Naive thymus-derived CD4-positive, alpha-beta T cell (primary cell): ENCODE measurements around the gene ETNK1. TPM values are rescaled to one million over a fixed set of nuclear protein-coding genes. Genes with fewer than 3 reads are reported as not detected.
"Not testable (repeated sequence)": the region's sequence is repeated elsewhere in the genome, so short reads cannot be mapped to it uniquely, and the experiment has no call there.

ENCODE experiments used
- ATAC-seq: fragments of 150-1000 bp; cut with Tn5 transposase; 2 replicates; pipeline ENCODE4 v1.10.0; 2021; ENCODE audit warnings: mild to moderate bottlenecking, moderate library complexity
- CTCF ChIA-PET: fragments of 350-600 bp; sonication (Branson Sonifier 250); formaldehyde crosslinking; loops from one replicate; lab custom pipeline; 2021; ENCODE audit warnings: antibody characterized with exemption; lab: Charles Lee
- POLR2A ChIA-PET: fragments of 350-600 bp; sonication (Branson Sonifier 250); formaldehyde crosslinking; loops from one replicate; lab custom pipeline; 2021; ENCODE audit warnings: antibody characterized with exemption, inconsistent platforms; lab: Charles Lee
- DNase-seq, 9 donors: peaks; one replicate each; pipeline versions ENCODE4 v3.0.0 to v3.0.0-alpha.2; 2020 to 2022; ENCODE audit warnings: mixed read lengths in 1 of 9
- H3K27ac ChIP-seq: one replicate; pipeline ENCODE4 v1.7.0; 2013; ENCODE audit warnings: mild to moderate bottlenecking, low read depth, low read length, moderate library complexity
- H3K27me3 ChIP-seq, 2 donors: one replicate each; pipeline ENCODE4 v1.7.0; 2013; ENCODE audit warnings: low read length in 2 of 2, mild to moderate bottlenecking in 2 of 2, moderate library complexity in 2 of 2; ENCODE audit not compliant: control insufficient read depth in 2 of 2, insufficient read depth in 2 of 2
- H3K36me3 ChIP-seq, 3 experiments: 1 replicate in 2 of 3; 2 replicates in 1 of 3; pipeline ENCODE4 v1.7.0; 2013; ENCODE audit warnings: low read length in 3 of 3, mild to moderate bottlenecking in 3 of 3, moderate library complexity in 1 of 3; ENCODE audit not compliant: insufficient read depth in 3 of 3, control insufficient read depth in 2 of 3
- H3K4me1 ChIP-seq, 2 donors: one replicate each; pipeline ENCODE4 v1.7.0; 2013; ENCODE audit warnings: low read length in 2 of 2, mild to moderate bottlenecking in 2 of 2, moderate library complexity in 1 of 2; ENCODE audit not compliant: control insufficient read depth in 2 of 2, insufficient read depth in 2 of 2
- H3K4me3 ChIP-seq: 2 replicates; pipeline ENCODE4 v1.7.0; 2013; ENCODE audit warnings: mild to moderate bottlenecking, low read length
- H3K9me3 ChIP-seq, 3 experiments: 1 replicate in 2 of 3; 2 replicates in 1 of 3; pipeline ENCODE4 v1.7.0; 2013; ENCODE audit warnings: low read length in 3 of 3; ENCODE audit not compliant: control insufficient read depth in 2 of 3
- H3K27ac Mint-ChIP-seq, 9 donors: one replicate each; pipeline ENCODE4 v1.8.0; 2020 to 2022; ENCODE audit warnings: mixed read lengths in 9 of 9, mild to moderate bottlenecking in 8 of 9, moderate library complexity in 5 of 9, inconsistent platforms in 2 of 9
- H3K27me3 Mint-ChIP-seq, 5 donors: one replicate each; pipeline ENCODE4 v1.8.0; 2021 to 2022; ENCODE audit warnings: mixed read lengths in 5 of 5, mild to moderate bottlenecking in 1 of 5
- H3K36me3 Mint-ChIP-seq, 5 donors: one replicate each; pipeline ENCODE4 v1.8.0; 2020 to 2022; ENCODE audit warnings: mixed read lengths in 5 of 5, mild to moderate bottlenecking in 3 of 5, inconsistent platforms in 1 of 5
- H3K4me1 Mint-ChIP-seq, 7 donors: one replicate each; pipeline ENCODE4 v1.8.0; 2020 to 2022; ENCODE audit warnings: mixed read lengths in 7 of 7, mild to moderate bottlenecking in 3 of 7, inconsistent platforms in 1 of 7
- H3K4me3 Mint-ChIP-seq, 10 donors: one replicate each; pipeline ENCODE4 v1.8.0; 2020 to 2022; ENCODE audit warnings: mild to moderate bottlenecking in 10 of 10, mixed read lengths in 10 of 10, moderate library complexity in 6 of 10, inconsistent platforms in 2 of 10
- H3K9me3 Mint-ChIP-seq, 11 donors: one replicate each; pipeline ENCODE4 v1.8.0; 2020 to 2022; ENCODE audit warnings: mixed read lengths in 11 of 11, mild to moderate bottlenecking in 4 of 11, inconsistent platforms in 1 of 11, moderate library complexity in 1 of 11
- intact Hi-C, 2 donors: fragments of 100-400 bp; cut with micrococcal nuclease; formaldehyde crosslinking; loops; one replicate each; pipeline ENCODE4 v1.15.1; 2023
- polyA plus RNA-seq, 2 donors: library from polyadenylated mRNA; unstranded; fragments of 300-500 nt; fragmentation: Illumina TruSeq; gene quantifications; one replicate each; pipeline ENCODE4 v1.2.3, GENCODE V29; 2021
- total RNA-seq, 6 experiments: library from RNA in 5 of 6; stranded (reverse) in 5 of 6; gene quantifications; 1 replicate in 5 of 6; 2 replicates in 1 of 6; pipeline ENCODE4 v1.2.3 and lab custom pipeline; 2021 to 2026

Gene ETNK1
- total and polyA plus RNA-seq, 7 experiments from 2014 or later, result 18.3 to 88.6 (median 60.6) TPM

- no peaks in the 10 kb centered on the region for H3K9me3 ChIP-seq
- H3K27ac Mint-ChIP-seq, result no peak overlapping the region
- H3K4me3 Mint-ChIP-seq, result no peak overlapping the region
- H3K4me1 ChIP-seq, result peaks cover 0 to 9% of the 10 kb centered on the region in 2 donors
- DNase-seq (no peak), ATAC-seq (no peak)
- no peak overlapping the region for H3K4me3 ChIP-seq
- no peaks in the 10 kb centered on the region for H3K27me3 Mint-ChIP-seq
- CTCF ChIA-PET, result no interaction called here
- POLR2A ChIA-PET, result no interaction called here
- H3K27me3 ChIP-seq, result no peaks in the 10 kb centered on the region
- H3K27ac ChIP-seq, result no peak overlapping the region
- H3K4me1 Mint-ChIP-seq, result peaks cover 0 to 20% (median 13%) of the 10 kb centered on the region in 7 donors
- H3K9me3 Mint-ChIP-seq, result peaks cover 0 to 2% (median 0%) of the 10 kb centered on the region in 11 donors
- peaks cover 0 to 15% (median 9%) of the 10 kb centered on the region in 5 donors for H3K36me3 Mint-ChIP-seq
- intact Hi-C loops, result loop anchor here in 1 of 2 donors (10.0 kb wide), 1 partner anchor 369 kb away; no protein-coding TSS in a partner anchor
- H3K36me3 ChIP-seq, result peaks cover 0 to 4% (median 0%) of the 10 kb centered on the region in 3 experiments
Observed at GRCh38 chr12:22686193-22686592, 61.2 kb downstream of the ETNK1 start.

- H3K4me1 ChIP-seq, result peaks cover 0 to 9% of the 10 kb centered on the region in 2 donors
- H3K9me3 ChIP-seq, result no peaks in the 10 kb centered on the region
- H3K9me3 Mint-ChIP-seq, result peaks cover 0 to 7% (median 0%) of the 10 kb centered on the region in 11 donors
- peaks cover 0 to 4% (median 0%) of the 10 kb centered on the region in 3 experiments for H3K36me3 ChIP-seq
- H3K27ac Mint-ChIP-seq, result no peak overlapping the region
- ATAC-seq (peak; percentile 79), DNase-seq (no peak)
- H3K4me3 ChIP-seq, result no peak overlapping the region
- ChIA-PET CTCF (interaction anchor here (1.2 kb wide), 1 partner anchor 23 kb away, joined by 3 read pairs; no protein-coding TSS in a partner anchor), POLR2A (no interaction called here)
- peaks cover 7 to 26% (median 17%) of the 10 kb centered on the region in 7 donors for H3K4me1 Mint-ChIP-seq
- peak overlapping the region in 1 of 10 donors; percentile 33 for H3K4me3 Mint-ChIP-seq
- H3K27ac ChIP-seq, result no peak overlapping the region
- no peaks in the 10 kb centered on the region for H3K27me3 ChIP-seq
- no peaks in the 10 kb centered on the region for H3K27me3 Mint-ChIP-seq
- peaks cover 0 to 23% (median 9%) of the 10 kb centered on the region in 5 donors for H3K36me3 Mint-ChIP-seq
- intact Hi-C loops, result loop anchor here in 1 of 2 donors (10.0 kb wide), 1 partner anchor 367 kb away; no protein-coding TSS in a partner anchor
Observed at GRCh38 chr12:22687361-22688076, 62.5 kb downstream of the ETNK1 start.

GRCh38 chr12:22689876-22690275 lies 64.9 kb downstream of the ETNK1 start:
- Histone ChIP-seq H3K27ac (no peak overlapping the region), H3K4me1 (peaks cover 0 to 9% of the 10 kb centered on the region in 2 donors), H3K9me3 (no peaks in the 10 kb centered on the region), H3K36me3 (peaks cover 0 to 4% (median 0%) of the 10 kb centered on the region in 3 experiments), H3K4me3 (no peak overlapping the region), H3K27me3 (no peaks in the 10 kb centered on the region)
- Mint-ChIP-seq H3K4me1 (peaks cover 7 to 24% (median 15%) of the 10 kb centered on the region in 7 donors), H3K36me3 (peaks cover 0 to 22% (median 9%) of the 10 kb centered on the region in 5 donors), H3K9me3 (peaks cover 0 to 8% (median 2%) of the 10 kb centered on the region in 11 donors), H3K27me3 (peaks cover 0 to 2% (median 0%) of the 10 kb centered on the region in 5 donors), H3K27ac (no peak overlapping the region), H3K4me3 (no peak overlapping the region)
- ChIA-PET CTCF (no interaction called here), POLR2A (no interaction called here)
- ATAC-seq (no peak), DNase-seq (no peak)
- intact Hi-C loops, result loop anchor here in 1 of 2 donors (10.0 kb wide), 1 partner anchor 365 kb away; no protein-coding TSS in a partner anchor

GRCh38 chr12:22691319-22691718 lies 66.3 kb downstream of the ETNK1 start:
- Mint-ChIP-seq H3K9me3 (peaks cover 0 to 16% (median 5%) of the 10 kb centered on the region in 11 donors), H3K4me1 (peaks cover 7 to 24% (median 13%) of the 10 kb centered on the region in 7 donors), H3K36me3 (peaks cover 0 to 21% (median 5%) of the 10 kb centered on the region in 5 donors), H3K4me3 (no peak overlapping the region), H3K27me3 (peaks cover 0 to 11% (median 0%) of the 10 kb centered on the region in 5 donors), H3K27ac (peak overlapping the region in 5 of 9 donors; percentile 0 to 79 (median 9))
- Histone ChIP-seq H3K4me3 (no peak overlapping the region), H3K27me3 (no peaks in the 10 kb centered on the region), H3K4me1 (peaks cover 0 to 9% of the 10 kb centered on the region in 2 donors), H3K9me3 (no peaks in the 10 kb centered on the region), H3K27ac (no peak overlapping the region), H3K36me3 (peaks cover 0 to 4% (median 0%) of the 10 kb centered on the region in 3 experiments)
- DNase-seq (no peak), ATAC-seq (no peak)
- ChIA-PET CTCF (no interaction called here), POLR2A (no interaction called here)
- intact Hi-C loops, result no loop called here

GRCh38 chr12:22692467-22692866 lies 67.5 kb downstream of the ETNK1 start:
- POLR2A ChIA-PET, H3K9me3 ChIP-seq, CTCF ChIA-PET, H3K36me3 ChIP-seq, H3K4me3 ChIP-seq, H3K27ac ChIP-seq, H3K4me3 Mint-ChIP-seq, ATAC-seq, H3K27me3 ChIP-seq, intact Hi-C loops, H3K4me1 ChIP-seq: not testable (repeated sequence)
- H3K27ac Mint-ChIP-seq, result peak overlapping the region in 3 of 9 donors; percentile 7 to 61 (median 17)
- peak in 1 of 9 donors; percentile 8 for DNase-seq
- peaks cover 0 to 16% (median 0%) of the 10 kb centered on the region in 5 donors for H3K27me3 Mint-ChIP-seq
- H3K4me1 Mint-ChIP-seq, result peaks cover 0 to 15% (median 7%) of the 10 kb centered on the region in 7 donors
- H3K9me3 Mint-ChIP-seq, result peaks cover 0 to 17% (median 5%) of the 10 kb centered on the region in 11 donors
- H3K36me3 Mint-ChIP-seq, result peaks cover 0 to 13% (median 0%) of the 10 kb centered on the region in 5 donors

- DNase-seq, result no peak
Observed at GRCh38 chr12:22692964-22693555, 68.1 kb downstream of the ETNK1 start.

More at GRCh38 chr12:22692964-22693555, 68.1 kb downstream of the ETNK1 start:
- Histone ChIP-seq H3K27me3 (no peaks in the 10 kb centered on the region), H3K27ac (no peak overlapping the region), H3K4me1 (no peaks in the 10 kb centered on the region), H3K36me3 (no peaks in the 10 kb centered on the region), H3K9me3 (no peaks in the 10 kb centered on the region), H3K4me3 (no peak overlapping the region)
- Mint-ChIP-seq H3K27ac (no peak overlapping the region), H3K9me3 (peaks cover 0 to 17% (median 5%) of the 10 kb centered on the region in 11 donors), H3K36me3 (peaks cover 0 to 10% (median 0%) of the 10 kb centered on the region in 5 donors), H3K4me3 (no peak overlapping the region), H3K27me3 (peaks cover 0 to 16% (median 0%) of the 10 kb centered on the region in 5 donors), H3K4me1 (peaks cover 0 to 12% (median 7%) of the 10 kb centered on the region in 7 donors)
- ATAC-seq, result no peak
- POLR2A ChIA-PET, result no interaction called here
- intact Hi-C loops, result no loop called here
- CTCF ChIA-PET, result no interaction called here
